GM12891 (cell line): ENCODE results near the gene PLA2R1.

Experiments
- DNase-seq: peaks from one replicate; pipeline ENCODE4 v3.0.0; 2011; ENCODE audit warnings: low spot score; ENCODE audit not compliant: insufficient read length
- FAIRE-seq: peaks from 2 replicates; lab custom pipeline; 2011; peaks lifted over from hg19 to GRCh38; lab: Jason Lieb, UNC
- PAX5 ChIP-seq: IDR thresholded peaks from 2 replicates; pipeline ENCODE4 v1.6.1; 2011; ENCODE audit warnings: low read length, moderate library complexity, mild to moderate bottlenecking; ENCODE audit not compliant: insufficient read depth, severe bottlenecking
- POLR2A ChIP-seq: IDR thresholded peaks from 2 replicates; pipeline ENCODE4 v1.6.1; 2011; ENCODE audit warnings: low read depth, low read length, control low read depth
- POLR2AphosphoS5 ChIP-seq: IDR thresholded peaks from 2 replicates; pipeline ENCODE4 v1.6.1; 2011; ENCODE audit warnings: low read depth, low read length, control low read depth
- POU2F2 ChIP-seq: IDR thresholded peaks from 2 replicates; pipeline ENCODE4 v1.6.1; 2011; ENCODE audit warnings: low read depth, mild to moderate bottlenecking, control low read depth, low read length, moderate library complexity
- SPI1 ChIP-seq: IDR thresholded peaks from 2 replicates; pipeline ENCODE4 v1.6.1; 2011; ENCODE audit warnings: low read depth, low read length, control low read depth
- TAF1 ChIP-seq: IDR thresholded peaks from 2 replicates; pipeline ENCODE4 v1.6.1; 2011; ENCODE audit warnings: low read depth, low read length, control low read depth

Gene PLA2R1

GRCh38 chr2:159904127-159904958 lies 158.1 kb downstream of the PLA2R1 start, which contains the start of gene LY75:
LY75 (minus strand) TSS chr2:159904756.
- no peak for TF ChIP-seq SPI1
- peak; percentile 37 for TF ChIP-seq POLR2AphosphoS5
- no peak; the same call in 1 of the 2 replicates for TF ChIP-seq TAF1
- no peak for TF ChIP-seq PAX5
- peak; percentile 78; the same call in 1 of the 2 replicates for TF ChIP-seq POLR2A
- TF ChIP-seq POU2F2: no peak; the same call in 1 of the 2 replicates
- DNase-seq (peak; percentile 83), FAIRE-seq (peak; percentile 91)

GRCh38 chr2:159903443-159904126 lies 158.8 kb downstream of the PLA2R1 start:
- FAIRE-seq (peak; percentile 87), DNase-seq (peak; percentile 25)
- peak; percentile 79 for TF ChIP-seq POLR2A
- no peak for TF ChIP-seq POU2F2
- peak; percentile 73; the same call in 1 of the 2 replicates for TF ChIP-seq POLR2AphosphoS5
- TF ChIP-seq PAX5: no peak
- TF ChIP-seq TAF1: peak; percentile 30; the same call in 1 of the 2 replicates
- peak; percentile 36; the same call in 1 of the 2 replicates for TF ChIP-seq SPI1

DNA sequence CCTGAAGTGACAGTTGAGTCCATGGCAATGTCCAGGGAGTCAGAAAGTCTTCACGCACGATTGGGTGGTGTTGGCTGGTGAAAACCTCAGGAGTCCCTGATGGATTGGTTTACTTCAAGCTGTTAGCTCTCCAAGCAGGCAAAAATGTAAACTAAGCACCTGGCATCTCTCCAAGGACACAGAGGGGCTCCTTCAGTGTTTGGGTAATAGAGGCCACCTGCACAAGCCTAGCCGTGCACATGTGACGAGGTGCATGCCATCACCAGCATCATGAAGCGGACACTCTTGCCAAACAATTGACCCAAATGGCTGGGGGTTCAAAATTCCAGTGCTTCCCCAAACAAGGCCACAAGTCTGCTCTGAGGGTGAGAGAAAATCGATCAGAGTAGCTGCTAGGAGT lies 159.7 kb downstream of the PLA2R1 start:
- no peak for DNase-seq
- 0 out of 2 replicates have a peak, but pooled peaks have one; percentile 19 for TF ChIP-seq POLR2AphosphoS5
- no peak for TF ChIP-seq POU2F2
- TF ChIP-seq POLR2A: 0 out of 2 replicates have a peak, but pooled peaks have one; percentile 50
- FAIRE-seq: no peak

DNA sequence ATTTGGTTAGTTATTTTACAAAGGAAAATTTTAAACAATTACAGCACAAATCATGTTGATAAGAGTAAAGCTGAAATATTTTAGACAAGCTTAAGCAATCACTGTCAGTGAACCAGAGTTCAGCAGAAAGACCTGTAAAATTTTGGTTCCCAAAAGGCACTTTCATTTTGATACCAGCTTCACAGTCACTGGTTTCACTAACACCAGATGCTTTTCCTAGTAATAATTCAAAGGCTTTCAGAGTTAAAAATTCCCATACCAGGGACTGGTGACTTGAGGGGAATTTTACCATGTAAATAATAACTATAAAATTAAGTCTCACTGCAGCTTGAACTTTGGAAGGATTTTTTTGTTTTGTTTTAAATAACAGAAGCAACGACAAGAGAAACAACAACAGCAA lies 162.1 kb downstream of the PLA2R1 start:
- no peak for FAIRE-seq
- DNase-seq: no peak

DNA sequence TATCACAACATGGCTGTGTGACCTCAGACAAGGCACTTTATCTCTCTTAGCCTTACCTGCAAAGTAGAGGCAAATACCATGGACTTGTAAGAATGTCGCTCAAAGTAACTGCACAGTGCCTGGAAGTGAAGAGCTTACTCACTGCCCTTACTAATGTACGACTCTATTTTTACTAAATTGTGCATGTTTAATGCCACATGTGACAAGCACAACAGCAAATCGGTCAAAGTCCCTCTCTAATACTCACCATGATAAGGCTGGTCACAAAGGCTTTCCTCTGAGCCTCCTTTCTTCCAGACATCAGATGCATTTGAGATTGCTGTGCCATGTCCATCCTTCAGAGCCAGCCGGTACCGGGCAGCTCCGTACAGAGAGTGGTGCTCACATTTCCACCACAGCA lies 164.0 kb downstream of the PLA2R1 start:
- DNase-seq: no peak
- FAIRE-seq: peak; percentile 74
- no peak for TF ChIP-seq POU2F2
- no peak for TF ChIP-seq PAX5
- TF ChIP-seq TAF1: no peak
- no peak; the same call in 1 of the 2 replicates for TF ChIP-seq POLR2A
- no peak for TF ChIP-seq SPI1
- TF ChIP-seq POLR2AphosphoS5: no peak

More for the DNA sequence above, 162.1 kb downstream of the PLA2R1 start:
- TF ChIP-seq TAF1: no peak
- TF ChIP-seq PAX5: no peak
- no peak; the same call in 1 of the 2 replicates for TF ChIP-seq POLR2AphosphoS5
- no peak for TF ChIP-seq POLR2A
- no peak for TF ChIP-seq POU2F2
- no peak for TF ChIP-seq SPI1

- DNase-seq (no peak), FAIRE-seq (no peak)
- TF ChIP-seq POU2F2 (no peak), POLR2A (no peak), POLR2AphosphoS5 (no peak), SPI1 (no peak), PAX5 (no peak), TAF1 (no peak)
These were observed 164.7 kb downstream of the PLA2R1 start for GRCh38 chr2:159897720-159898119.

DNA sequence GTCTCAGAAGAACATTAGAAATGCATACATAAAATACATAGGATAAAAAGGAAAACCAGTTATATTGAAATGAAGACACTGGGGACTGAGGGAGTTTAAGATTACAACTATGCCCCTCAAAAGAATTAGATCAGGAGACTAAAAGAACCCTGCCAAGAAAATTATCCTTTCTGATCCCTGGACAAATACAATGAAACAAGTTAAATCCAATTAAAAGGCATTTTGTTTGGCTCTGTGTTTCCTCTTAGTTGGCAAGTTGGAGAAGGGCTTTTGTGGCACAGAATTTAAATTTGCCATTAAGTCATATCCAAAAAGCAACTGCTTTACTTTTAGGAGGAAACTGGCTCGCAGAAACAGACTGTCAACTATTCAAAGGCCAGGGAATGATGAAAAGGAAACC lies 165.3 kb downstream of the PLA2R1 start:
- FAIRE-seq (no peak), DNase-seq (no peak)
- TF ChIP-seq PAX5: no peak
- TF ChIP-seq TAF1: no peak
- no peak for TF ChIP-seq POLR2AphosphoS5
- TF ChIP-seq SPI1: no peak
- TF ChIP-seq POLR2A: no peak
- no peak for TF ChIP-seq POU2F2

GRCh38 chr2:159895258-159896065 lies 167.0 kb downstream of the PLA2R1 start:
- no peak for DNase-seq
- peak; percentile 84 for FAIRE-seq
- TF ChIP-seq SPI1: no peak
- peak; percentile 38; the same call in 1 of the 2 replicates for TF ChIP-seq TAF1
- no peak for TF ChIP-seq POU2F2
- no peak for TF ChIP-seq PAX5
- TF ChIP-seq POLR2AphosphoS5: peak; percentile 47
- TF ChIP-seq POLR2A: no peak
